ENCODE results near the gene ABCA4.

DNA sequence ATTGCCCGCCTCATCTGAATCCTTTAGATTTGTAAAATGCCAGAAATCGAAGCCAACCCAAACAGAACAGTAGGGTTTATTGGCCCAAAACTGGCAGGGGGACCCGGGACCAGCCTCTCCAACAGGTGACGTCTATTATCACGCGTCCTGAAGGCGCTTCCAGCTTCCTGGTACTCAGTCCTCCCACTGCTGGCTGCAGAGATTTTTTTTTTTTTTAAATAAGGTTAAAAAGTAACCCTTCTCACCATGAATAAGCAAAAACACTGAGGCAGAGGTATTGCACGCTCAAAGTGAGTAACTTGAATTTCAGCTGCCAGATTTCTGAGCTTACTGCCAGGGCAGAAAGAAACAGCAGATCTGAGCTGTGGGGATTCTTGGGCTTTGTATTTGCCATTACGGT is 157.4 kb downstream of the ABCA4 start:
- no peak for TF ChIP-seq POLR2A (IDR thresholded peaks at IDR 0.05; ENCODE audit: low read length)
- no peak for TF ChIP-seq GATA1 (IDR thresholded peaks at IDR 0.05; ENCODE audit: low read depth, low read length)
